HepG2 (cell line): ENCODE measurements around the gene MBNL3. TPM values are rescaled to one million over a fixed set of nuclear protein-coding genes. Genes with fewer than 3 reads are reported as not detected.

Experiments
- ATAC-seq: fragments of 200-7000 bp; cut with Tn5 transposase; 3 replicates; pipeline ENCODE4 v1.9.1; 2020; ENCODE audit warnings: mild to moderate bottlenecking, moderate library complexity
- BruUV-seq: library from RNA; stranded (reverse); fragments of 400-500 nt; replicated peaks from 2 replicates; lab custom pipeline; 2021; lab: Mats Ljungman, UMichigan
- CTCF ChIA-PET: fragments of 300-600 bp; formaldehyde crosslinking; extraction: SDS; loops from one replicate; lab custom pipeline; 2021; ENCODE audit warnings: low total read pairs, inconsistent platforms, low intra/inter-chr PET ratio; lab: Yijun Ruan, JAX
- POLR2A ChIA-PET: fragments of 350-600 bp; sonication (Branson Sonifier 250); formaldehyde crosslinking; loops from one replicate; lab custom pipeline; 2020; ENCODE audit warnings: antibody characterized with exemption, inconsistent platforms; lab: Yijun Ruan, JAX
- DNase-seq: peaks from one replicate; pipeline ENCODE4 v3.0.0-alpha.2; 2015; ENCODE audit warnings: low spot score
- FAIRE-seq: peaks from 3 replicates; lab custom pipeline; 2011; peaks lifted over from hg19 to GRCh38; lab: Jason Lieb, UNC
- H2AFZ ChIP-seq: one replicate; pipeline ENCODE4 v1.6.1; 2011; ENCODE audit warnings: low read length, inconsistent platforms
- H3K27ac ChIP-seq: fragments of 300-600 bp; 3 replicates; pipeline ENCODE4 v1.8.0; 2011; ENCODE audit warnings: mixed run types, mild to moderate bottlenecking, mixed read lengths, low read length, inconsistent platforms; ENCODE audit not compliant: insufficient read depth; ENCODE audit errors: extremely low read length
- H3K27me3 ChIP-seq, 2 experiments: fragments of 200-600 bp in 1 of 2; 2 replicates in 1 of 2; 3 replicates in 1 of 2; pipeline versions ENCODE4 v1.6.0 to v1.8.0; 2011; ENCODE audit warnings: low read length in 2 of 2, mild to moderate bottlenecking in 2 of 2, moderate library complexity in 2 of 2, inconsistent platforms in 1 of 2; ENCODE audit not compliant: insufficient read depth in 2 of 2, control insufficient read depth in 1 of 2
- H3K36me3 ChIP-seq, 2 experiments: fragments of 200-600 bp in 1 of 2; replicated peaks in 1 of 2; 2 replicates in 1 of 2; 3 replicates in 1 of 2; pipeline versions ENCODE4 v1.5.1 to v1.8.0; 2011; ENCODE audit warnings: low read length in 2 of 2, inconsistent platforms in 1 of 2; ENCODE audit not compliant: insufficient read depth in 2 of 2, control insufficient read depth in 1 of 2
- H3K4me1 ChIP-seq: 2 replicates; pipeline ENCODE4 v1.5.1; 2012; ENCODE audit warnings: low read length, inconsistent platforms; ENCODE audit not compliant: insufficient read depth
- H3K4me2 ChIP-seq: 2 replicates; pipeline ENCODE4 v1.6.0; 2011; ENCODE audit warnings: low read depth, low read length, inconsistent platforms
- H3K4me3 ChIP-seq, 3 experiments: fragments of 200-600 bp in 1 of 3; sonication (generic), shearing (Covaris generic) in 1 of 3; replicated peaks in 1 of 3; 2 replicates each; pipeline ENCODE4 v1.5.1; 2011 to 2016; ENCODE audit warnings: low read length in 3 of 3, inconsistent platforms in 2 of 3, low read depth in 2 of 3, mild to moderate bottlenecking in 2 of 3, control low read depth in 1 of 3, mixed read lengths in 1 of 3; ENCODE audit not compliant: insufficient read depth in 1 of 3
- H3K79me2 ChIP-seq: one replicate; pipeline ENCODE4 v1.6.1; 2011; ENCODE audit warnings: low read length, inconsistent platforms; ENCODE audit not compliant: insufficient read depth
- H3K9ac ChIP-seq: 2 replicates; pipeline ENCODE4 v1.6.0; 2011; ENCODE audit warnings: mild to moderate bottlenecking, low read depth, low read length, inconsistent platforms; ENCODE audit not compliant: insufficient read depth
- H3K9me3 ChIP-seq: 2 replicates; pipeline ENCODE4 v1.5.1; 2012; ENCODE audit warnings: mild to moderate bottlenecking, low read length
- H4K20me1 ChIP-seq: 2 replicates; pipeline ENCODE4 v1.6.0; 2011; ENCODE audit warnings: inconsistent platforms, mild to moderate bottlenecking, low read length, moderate library complexity; ENCODE audit not compliant: insufficient read depth
- FIP1L1 ChIP-seq: fragments of 200-400 bp; formaldehyde crosslinking; IDR thresholded peaks from 2 replicates; pipeline ENCODE4 v1.6.1; 2018; ENCODE audit warnings: low read depth, mild to moderate bottlenecking, low read length, moderate library complexity, borderline replicate concordance; ENCODE audit not compliant: insufficient read depth
- HIVEP1 ChIP-seq: sonication (generic); formaldehyde crosslinking; IDR thresholded peaks from 2 replicates; pipeline ENCODE4 v1.4.0; 2020; ENCODE audit warnings: mild to moderate bottlenecking, missing genetic modification reagents
- HOXA7 ChIP-seq: sonication (generic); formaldehyde crosslinking; IDR thresholded peaks from 2 replicates; pipeline ENCODE4 v1.8.1; 2022; ENCODE audit warnings: mild to moderate bottlenecking, missing genetic modification reagents, moderate library complexity
- KMT2B ChIP-seq: IDR thresholded peaks from 2 replicates; pipeline ENCODE4 v1.6.1; 2016; ENCODE audit warnings: missing genetic modification reagents, missing compliant biosample characterization
- MED1 ChIP-seq: sonication (generic); formaldehyde crosslinking; IDR thresholded peaks from 2 replicates; pipeline ENCODE4 v1.4.0; 2020; ENCODE audit warnings: missing genetic modification reagents
- MYNN ChIP-seq: sonication (generic); formaldehyde crosslinking; IDR thresholded peaks from 2 replicates; pipeline ENCODE4 v1.4.0; 2020; ENCODE audit warnings: mild to moderate bottlenecking, low read depth, missing genetic modification reagents
- NR2F1 ChIP-seq, 2 experiments: fragments of 450-650 bp in 1 of 2; formaldehyde crosslinking in 1 of 2; IDR thresholded peaks; 2 replicates each; pipeline versions ENCODE4 v1.5.0 to v1.6.1; 2016 to 2020; ENCODE audit warnings: mild to moderate bottlenecking in 1 of 2, missing compliant biosample characterization in 1 of 2, missing genetic modification reagents in 1 of 2, moderate library complexity in 1 of 2
- RBM22 ChIP-seq: fragments of 200-400 bp; formaldehyde crosslinking; optimal IDR thresholded peaks from 2 replicates; pipeline ENCODE3; 2017; ENCODE audit warnings: mild to moderate bottlenecking, low read length, moderate library complexity
- ZFP41 ChIP-seq: sonication (generic); formaldehyde crosslinking; IDR thresholded peaks from 2 replicates; pipeline ENCODE4 v1.4.0; 2020; ENCODE audit warnings: mild to moderate bottlenecking, missing genetic modification reagents, borderline replicate concordance
- ZNF382 ChIP-seq: sonication (generic); formaldehyde crosslinking; IDR thresholded peaks from 2 replicates; pipeline ENCODE4 v1.5.0; 2020; ENCODE audit warnings: missing genetic modification reagents, mild to moderate bottlenecking, borderline replicate concordance
- WGBS: methylation state at CpG from one replicate; pipeline ENCODE4 v1.1.6; 2017; ENCODE audit warnings: low lambda C conversion rate; 5-methylcytosine and 5-hydroxymethylcytosine counted together
- in situ Hi-C: cut with HindIII; loops from 2 replicates; pipeline ENCODE4 v1.10.0; 2017; ENCODE audit warnings: low pct_unique_long_range_greater_than_20kb; ENCODE audit not compliant: extremely low pct_ligation_motif_present
- intact Hi-C: fragments of 100-400 bp; cut with micrococcal nuclease; formaldehyde crosslinking; loops from one replicate; pipeline ENCODE4 v1.10.0; 2022; ENCODE audit not compliant: unreplicated experiment
- polyA plus RNA-seq, 8 experiments: library from polyadenylated mRNA; depleted of rRNA in 3 of 8; stranded (reverse) in 7 of 8; unstranded in 1 of 8; fragments of >200 nt; fragmentation: Illumina TruSeq in 4 of 8; extraction: Trizol in 4 of 8; gene quantifications; 2 replicates each; pipeline versions ENCODE4 v1.2.1 to v1.2.3, GENCODE V29; 2011 to 2016; ENCODE audit warnings: low read depth in 4 of 8, missing spikeins in 1 of 8, mixed read lengths in 1 of 8; ENCODE audit not compliant: insufficient read depth in 1 of 8
- total RNA-seq, 5 experiments: library from RNA; depleted of rRNA; stranded (reverse); fragments of >200 nt; fragmentation: Illumina TruSeq; extraction: Trizol; gene quantifications; 2 replicates each; pipeline ENCODE4 v1.2.3, GENCODE V29; 2016; ENCODE audit warnings: low read depth in 1 of 5
- TF ChIP-seq, protein P1 (sequence below): sonication (generic); formaldehyde crosslinking; IDR thresholded peaks from 2 replicates; pipeline ENCODE4 v1.4.0; 2020; ENCODE audit warnings: missing genetic modification reagents

MBNL3 gene
- total and polyA plus RNA-seq, 2 of the 13 experiments (the other 11 are each of a cell fraction or from before 2014, with no cell fraction given), result 155 to 257 TPM

DNA sequence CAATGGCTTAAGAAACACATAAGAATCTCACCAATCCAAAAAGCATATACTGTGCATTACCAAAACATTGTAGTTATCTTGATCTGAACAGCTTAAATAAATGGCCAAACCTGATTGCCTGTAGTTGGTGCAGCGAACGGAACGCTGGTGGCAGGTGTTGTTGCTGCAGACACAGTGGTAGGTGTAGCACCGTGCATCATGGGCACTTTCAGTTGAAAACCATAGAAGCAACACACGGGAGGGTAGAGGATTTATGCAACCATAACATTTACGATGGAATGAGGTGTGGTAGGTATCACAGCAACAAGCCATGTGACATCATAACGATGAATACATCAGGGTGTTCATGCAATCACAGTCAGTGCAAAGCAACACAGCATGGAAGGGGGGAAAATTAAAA, 106.8 kb downstream of the MBNL3 start:
- no peak overlapping the region for H3K4me3 ChIP-seq
- CTCF ChIA-PET, result no interaction called here
- POLR2A ChIA-PET, result no interaction called here

DNA sequence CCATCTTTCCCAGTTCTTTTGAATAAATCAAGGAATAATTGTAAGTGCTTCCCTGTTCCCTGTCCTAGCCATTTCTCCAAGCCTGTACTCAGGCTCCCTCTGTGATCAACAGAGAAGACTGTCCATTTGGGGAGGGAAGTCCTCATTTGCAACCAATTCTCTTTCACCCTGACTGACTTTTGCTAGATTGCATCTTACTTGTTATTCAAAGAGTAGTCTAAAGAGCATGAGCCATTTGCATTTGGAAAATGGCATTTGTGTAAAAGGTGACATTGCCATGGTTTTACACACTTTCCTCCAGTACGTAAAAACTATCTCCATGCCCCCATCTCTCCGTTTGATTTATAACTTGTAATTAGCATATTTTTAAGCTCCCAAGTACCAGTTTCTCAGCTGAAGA, 110.6 kb downstream of the MBNL3 start:
- DNase-seq (no peak), ATAC-seq (no peak), FAIRE-seq (no peak)
- TF ChIP-seq, protein P1, sequence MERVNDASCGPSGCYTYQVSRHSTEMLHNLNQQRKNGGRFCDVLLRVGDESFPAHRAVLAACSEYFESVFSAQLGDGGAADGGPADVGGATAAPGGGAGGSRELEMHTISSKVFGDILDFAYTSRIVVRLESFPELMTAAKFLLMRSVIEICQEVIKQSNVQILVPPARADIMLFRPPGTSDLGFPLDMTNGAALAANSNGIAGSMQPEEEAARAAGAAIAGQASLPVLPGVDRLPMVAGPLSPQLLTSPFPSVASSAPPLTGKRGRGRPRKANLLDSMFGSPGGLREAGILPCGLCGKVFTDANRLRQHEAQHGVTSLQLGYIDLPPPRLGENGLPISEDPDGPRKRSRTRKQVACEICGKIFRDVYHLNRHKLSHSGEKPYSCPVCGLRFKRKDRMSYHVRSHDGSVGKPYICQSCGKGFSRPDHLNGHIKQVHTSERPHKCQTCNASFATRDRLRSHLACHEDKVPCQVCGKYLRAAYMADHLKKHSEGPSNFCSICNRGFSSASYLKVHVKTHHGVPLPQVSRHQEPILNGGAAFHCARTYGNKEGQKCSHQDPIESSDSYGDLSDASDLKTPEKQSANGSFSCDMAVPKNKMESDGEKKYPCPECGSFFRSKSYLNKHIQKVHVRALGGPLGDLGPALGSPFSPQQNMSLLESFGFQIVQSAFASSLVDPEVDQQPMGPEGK (CRISPR knock-in tag), result no peak
- TF ChIP-seq KMT2B (CRISPR knock-in tag) (no peak), HOXA7 (CRISPR knock-in tag) (no peak), ZFP41 (CRISPR knock-in tag) (no peak), FIP1L1 (no peak), MED1 (no peak), RBM22 (peak; percentile 85)
- Histone ChIP-seq H3K36me3 (peaks cover 1 to 28% of the 10 kb centered on the region in 2 experiments; a peak in 3 of 5 replicates), H3K4me2 (no peak overlapping the region), H3K9ac (no peak overlapping the region), H3K27ac (no peak overlapping the region), H3K4me1 (peaks cover 49% of the 10 kb centered on the region), H3K79me2 (no peaks in the 10 kb centered on the region), H3K4me3 (no peak overlapping the region), H3K27me3 (no peaks in the 10 kb centered on the region), H4K20me1 (no peaks in the 10 kb centered on the region), H3K9me3 (no peaks in the 10 kb centered on the region), H2AFZ (no peak overlapping the region)
- in situ Hi-C loops, result no loop called here
- BruUV-seq, result no TSS peak
- ChIA-PET CTCF (no interaction called here), POLR2A (no interaction called here)
- intact Hi-C loops, result loop anchor here (10.0 kb wide), 1 partner anchor 153 kb away; no protein-coding TSS in a partner anchor
- 95% methylated on average over 2 of the region's 2 CpGs for WGBS

More for the DNA sequence above, 106.8 kb downstream of the MBNL3 start:
- H3K79me2 ChIP-seq, result no peaks in the 10 kb centered on the region
- H3K4me2 ChIP-seq, result no peak overlapping the region
- no TSS peak for BruUV-seq
- no peak overlapping the region for H3K9ac ChIP-seq
- no peak for TF ChIP-seq MYNN
- TF ChIP-seq ZNF382 (CRISPR knock-in tag), result no peak
- TF ChIP-seq RBM22, result peak; percentile 65
- TF ChIP-seq HIVEP1 (CRISPR knock-in tag), result no peak
- no peak for TF ChIP-seq NR2F1 (CRISPR knock-in tag; IDR thresholded peaks at IDR 0.05)
- no peaks in the 10 kb centered on the region for H3K27me3 ChIP-seq
- no peaks in the 10 kb centered on the region for H3K9me3 ChIP-seq
- WGBS, result 99% methylated on average over 7 of the region's 7 CpGs
- no peaks in the 10 kb centered on the region for H4K20me1 ChIP-seq
- in situ Hi-C loops, result no loop called here
- no peak for ATAC-seq
- no peak overlapping the region for H3K27ac ChIP-seq
- intact Hi-C loops, result no loop called here
- no peak for DNase-seq
- no peak overlapping the region for H2AFZ ChIP-seq
- peaks cover 1 to 50% of the 10 kb centered on the region in 2 experiments; a peak in 4 of 5 replicates for H3K36me3 ChIP-seq
- H3K4me1 ChIP-seq, result peaks cover 24% of the 10 kb centered on the region
- FAIRE-seq, result peak; percentile 4
